Upper lobe of left lung (tissue), 4 donors: Measurements from ENCODE around the gene CLTCL1.

Experiments used
- EP300 ChIP-seq, 4 donors: sonication (generic); formaldehyde crosslinking; IDR thresholded peaks; one replicate each; pipeline ENCODE4 v1.5.1; 2017; ENCODE audit warnings: antibody characterized with exemption in 4 of 4, control low read depth in 2 of 4
- POLR2A ChIP-seq, 4 donors: fragments of 450-650 bp; IDR thresholded peaks; one replicate each; pipeline ENCODE4 v1.5.1; 2016 to 2017; ENCODE audit warnings: antibody characterized with exemption in 4 of 4, mild to moderate bottlenecking in 2 of 4
- TF ChIP-seq, protein P1 (sequence below), 6 experiments: fragments of 450-650 bp in 4 of 6; fragments of 200-600 bp in 2 of 6; sonication (generic) in 2 of 6; IDR thresholded peaks; one replicate each; pipeline ENCODE4 v1.5.1; 2016 to 2019; ENCODE audit warnings: antibody characterized with exemption in 6 of 6

DNA sequence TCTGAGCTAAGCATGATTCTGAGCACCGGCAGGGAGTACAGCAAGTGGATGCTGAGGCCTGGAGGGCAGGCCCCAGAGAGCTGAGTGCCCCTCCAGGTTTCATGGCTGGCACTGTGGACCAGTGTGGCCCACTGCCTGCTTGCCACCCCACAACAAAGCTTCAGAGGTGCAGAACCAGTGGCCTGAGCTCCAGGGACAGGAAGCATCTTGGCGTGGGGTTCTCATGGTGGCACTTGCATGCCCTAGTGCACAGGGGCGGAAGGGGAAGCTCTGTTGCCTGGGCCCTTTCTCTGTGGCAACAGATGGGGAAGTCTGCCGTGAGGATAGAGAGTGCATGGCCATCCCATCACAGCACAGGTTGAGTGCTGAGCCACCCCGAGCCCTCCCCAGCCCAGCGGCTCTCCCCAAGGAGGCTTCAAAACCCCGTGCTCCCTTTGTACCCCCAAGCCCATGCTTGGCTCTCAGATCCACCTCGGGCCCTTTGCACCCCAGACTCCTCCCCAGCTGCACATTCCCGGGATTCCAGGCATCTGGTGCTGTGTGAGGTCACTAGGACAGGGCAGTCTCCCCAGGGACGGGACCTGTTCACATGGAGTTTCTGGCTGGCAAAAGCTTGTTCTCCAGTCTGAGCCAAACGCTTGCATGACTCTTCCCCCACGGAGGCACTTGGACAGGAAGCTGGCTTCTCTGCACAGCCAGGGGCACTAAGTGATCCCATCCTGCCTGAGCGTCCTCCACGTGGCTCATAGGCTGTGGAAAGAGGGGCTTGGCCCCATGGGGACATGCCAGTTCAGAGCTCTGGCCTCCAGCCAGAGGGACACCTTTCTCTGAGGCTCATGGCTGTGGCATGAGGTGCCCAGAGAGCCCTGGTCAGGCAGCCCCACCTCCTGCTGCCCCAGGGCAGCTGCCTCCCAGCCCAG, 117.2 kb downstream of the CLTCL1 start:
- TF ChIP-seq, protein P1, sequence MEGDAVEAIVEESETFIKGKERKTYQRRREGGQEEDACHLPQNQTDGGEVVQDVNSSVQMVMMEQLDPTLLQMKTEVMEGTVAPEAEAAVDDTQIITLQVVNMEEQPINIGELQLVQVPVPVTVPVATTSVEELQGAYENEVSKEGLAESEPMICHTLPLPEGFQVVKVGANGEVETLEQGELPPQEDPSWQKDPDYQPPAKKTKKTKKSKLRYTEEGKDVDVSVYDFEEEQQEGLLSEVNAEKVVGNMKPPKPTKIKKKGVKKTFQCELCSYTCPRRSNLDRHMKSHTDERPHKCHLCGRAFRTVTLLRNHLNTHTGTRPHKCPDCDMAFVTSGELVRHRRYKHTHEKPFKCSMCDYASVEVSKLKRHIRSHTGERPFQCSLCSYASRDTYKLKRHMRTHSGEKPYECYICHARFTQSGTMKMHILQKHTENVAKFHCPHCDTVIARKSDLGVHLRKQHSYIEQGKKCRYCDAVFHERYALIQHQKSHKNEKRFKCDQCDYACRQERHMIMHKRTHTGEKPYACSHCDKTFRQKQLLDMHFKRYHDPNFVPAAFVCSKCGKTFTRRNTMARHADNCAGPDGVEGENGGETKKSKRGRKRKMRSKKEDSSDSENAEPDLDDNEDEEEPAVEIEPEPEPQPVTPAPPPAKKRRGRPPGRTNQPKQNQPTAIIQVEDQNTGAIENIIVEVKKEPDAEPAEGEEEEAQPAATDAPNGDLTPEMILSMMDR (IDR thresholded peaks at IDR 0.05) = no peak
- TF ChIP-seq POLR2A (IDR thresholded peaks at IDR 0.05) (no peak), EP300 (IDR thresholded peaks at IDR 0.05) (no peak)
